ENCODE results near the gene RGPD6. TPM values are rescaled to one million over a fixed set of nuclear protein-coding genes. Genes with fewer than 3 reads are reported as not detected.
"Not testable (repeated sequence)": the region's sequence is repeated elsewhere in the genome, so short reads cannot be mapped to it uniquely, and the experiment has no call there.

RGPD6 gene
- total RNA-seq, 1 donor from 2014 or later, result 21.0 TPM

DNA sequence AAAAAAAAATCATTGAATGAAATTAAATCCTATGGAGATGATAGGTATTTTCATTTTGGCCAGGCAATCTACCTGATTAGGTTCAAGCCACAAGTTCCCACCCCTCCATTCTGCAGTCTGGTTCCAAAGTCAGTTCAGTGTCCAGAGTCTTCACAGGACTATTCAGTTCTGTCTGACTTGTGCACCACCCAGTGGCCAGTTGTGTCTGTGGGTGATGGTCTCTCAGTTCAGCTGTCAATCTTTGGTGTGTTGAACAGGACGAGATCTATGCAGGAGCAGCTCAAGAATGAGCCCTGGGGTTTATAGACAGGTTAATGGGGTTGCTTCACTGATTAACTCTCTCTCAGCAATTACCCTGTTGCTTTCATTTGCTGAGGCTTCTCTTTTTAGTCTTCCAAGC, 1.4 kb upstream of the RGPD6 start:
- not testable (repeated sequence) for H3K36me3 ChIP-seq (ENCODE audit: control insufficient read depth, insufficient read depth, low read length); DNase-seq (ENCODE audit: low read depth); H3K27me3 ChIP-seq (ENCODE audit: control insufficient read depth, insufficient read depth, low read length); H3K4me3 ChIP-seq (ENCODE audit: low read depth, low read length)

GRCh38 chr2:110499755-110500377, 77.2 kb downstream of the RGPD6 start:
- H3K27me3 ChIP-seq (ENCODE audit: control insufficient read depth, insufficient read depth, low read length); H3K36me3 ChIP-seq (ENCODE audit: control insufficient read depth, insufficient read depth, low read length); DNase-seq (ENCODE audit: low read depth); H3K4me3 ChIP-seq (ENCODE audit: low read depth, low read length): not testable (repeated sequence)

DNA sequence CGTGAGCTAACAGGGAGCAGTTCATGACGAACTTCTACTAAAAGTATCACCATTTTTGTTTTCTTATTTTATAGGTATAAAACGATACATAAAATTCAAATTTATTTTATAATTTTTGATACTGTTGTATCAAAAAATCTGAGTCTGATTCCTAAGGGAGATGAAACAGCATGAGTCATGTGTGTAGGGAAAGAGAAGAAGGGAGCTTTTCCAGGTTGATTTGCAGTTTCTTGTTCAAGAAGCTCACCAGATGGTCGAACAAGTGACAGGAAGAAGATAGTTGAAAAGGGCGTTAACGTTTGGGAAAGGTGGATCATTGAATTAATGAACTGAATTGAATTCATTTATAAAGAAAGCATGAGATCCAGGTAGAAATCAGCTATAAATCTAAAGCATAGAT, 81.0 kb downstream of the RGPD6 start:
- H3K4me3 ChIP-seq (ENCODE audit: low read depth, low read length); H3K27me3 ChIP-seq (ENCODE audit: control insufficient read depth, insufficient read depth, low read length); DNase-seq (ENCODE audit: low read depth); H3K36me3 ChIP-seq (ENCODE audit: control insufficient read depth, insufficient read depth, low read length): not testable (repeated sequence)

DNA sequence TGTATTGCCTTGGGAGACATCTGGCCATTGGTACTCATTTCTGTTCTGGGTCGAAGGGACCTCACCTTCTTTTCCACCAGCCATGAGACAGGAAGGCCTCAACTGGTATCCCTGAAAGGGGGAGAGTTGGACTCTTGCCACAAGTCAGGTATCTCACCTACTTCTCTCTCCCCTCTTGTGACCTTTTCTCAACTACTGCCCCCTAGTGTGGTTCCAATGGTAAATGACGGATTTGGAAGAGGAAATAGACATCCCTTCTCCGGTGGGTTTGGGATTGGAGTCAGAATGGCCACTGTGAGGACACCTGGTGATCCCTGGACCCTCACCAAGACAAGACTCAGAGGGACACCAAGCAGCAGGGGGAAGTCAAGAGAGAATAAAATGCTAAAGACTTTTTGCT, 82.5 kb downstream of the RGPD6 start:
- not testable (repeated sequence) for H3K4me3 ChIP-seq (ENCODE audit: low read depth, low read length); DNase-seq (ENCODE audit: low read depth); H3K36me3 ChIP-seq (ENCODE audit: control insufficient read depth, insufficient read depth, low read length); H3K27me3 ChIP-seq (ENCODE audit: control insufficient read depth, insufficient read depth, low read length)

DNA sequence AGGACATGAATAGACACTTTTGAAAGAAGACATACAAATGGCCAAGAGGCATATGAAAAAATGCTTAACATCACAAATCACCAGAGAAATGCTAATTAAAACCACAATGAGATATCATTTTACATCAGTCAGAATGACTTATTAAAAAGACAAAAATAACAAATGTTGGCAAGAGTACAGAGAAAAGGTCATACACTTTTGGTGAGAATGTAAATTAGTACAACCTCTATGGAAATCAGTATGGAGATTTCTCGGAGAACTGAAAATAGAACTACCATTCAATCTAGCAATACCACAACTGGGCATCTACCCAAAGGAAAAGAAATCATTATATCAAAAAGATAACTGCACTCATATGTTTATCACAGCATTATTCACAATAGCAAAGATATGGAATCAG, 88.0 kb downstream of the RGPD6 start:
- not testable (repeated sequence) for H3K27me3 ChIP-seq (ENCODE audit: control insufficient read depth, insufficient read depth, low read length); H3K4me3 ChIP-seq (ENCODE audit: low read depth, low read length); DNase-seq (ENCODE audit: low read depth); H3K36me3 ChIP-seq (ENCODE audit: control insufficient read depth, insufficient read depth, low read length)

DNA sequence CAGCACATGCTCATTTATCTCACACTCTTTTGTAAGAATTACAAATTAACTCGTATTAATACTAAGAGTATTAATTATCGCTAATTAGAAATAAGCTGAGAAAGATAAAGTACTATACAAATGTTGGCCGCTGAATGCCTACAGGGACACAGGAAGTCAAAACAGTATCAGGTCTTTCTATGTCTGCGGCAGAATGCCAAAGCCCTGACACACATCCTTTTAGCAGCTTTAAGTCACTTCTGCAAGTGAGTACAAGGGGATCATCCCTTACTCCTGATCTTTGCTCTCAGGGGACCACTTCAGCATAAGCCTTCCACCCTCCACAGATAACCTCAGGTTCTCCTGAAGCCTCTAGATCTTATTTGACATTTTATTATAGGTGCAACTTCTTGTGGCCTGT, 94.3 kb downstream of the RGPD6 start:
- H3K4me3 ChIP-seq (ENCODE audit: low read depth, low read length); DNase-seq (ENCODE audit: low read depth); H3K36me3 ChIP-seq (ENCODE audit: control insufficient read depth, insufficient read depth, low read length); H3K27me3 ChIP-seq (ENCODE audit: control insufficient read depth, insufficient read depth, low read length): not testable (repeated sequence)

- not testable (repeated sequence) for H3K27me3 ChIP-seq (ENCODE audit: control insufficient read depth, insufficient read depth, low read length); DNase-seq (ENCODE audit: low read depth); H3K4me3 ChIP-seq (ENCODE audit: low read depth, low read length); H3K36me3 ChIP-seq (ENCODE audit: control insufficient read depth, insufficient read depth, low read length)
Observed at GRCh38 chr2:110481200-110481599, 95.8 kb downstream of the RGPD6 start.

DNA sequence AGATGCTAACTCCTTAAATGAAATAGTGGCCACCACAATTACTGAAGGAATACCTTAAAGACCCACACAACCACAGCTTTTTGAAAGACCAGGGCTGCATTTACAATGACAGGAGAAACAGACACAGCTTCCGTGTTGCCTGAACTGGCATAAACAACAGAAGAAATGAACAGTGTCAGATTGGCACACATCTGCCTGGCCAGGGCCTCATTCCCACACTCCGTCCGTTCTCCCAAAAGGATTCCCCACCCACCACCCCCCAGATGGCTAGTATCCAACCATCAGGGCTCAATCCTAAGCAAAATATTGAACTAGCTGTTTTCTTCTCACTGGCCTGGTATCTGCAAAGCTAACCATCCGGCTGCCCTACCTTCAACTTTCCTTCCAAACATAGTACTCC, 96.9 kb downstream of the RGPD6 start:
- not testable (repeated sequence) for H3K4me3 ChIP-seq (ENCODE audit: low read depth, low read length); H3K36me3 ChIP-seq (ENCODE audit: control insufficient read depth, insufficient read depth, low read length); DNase-seq (ENCODE audit: low read depth); H3K27me3 ChIP-seq (ENCODE audit: control insufficient read depth, insufficient read depth, low read length)

DNA sequence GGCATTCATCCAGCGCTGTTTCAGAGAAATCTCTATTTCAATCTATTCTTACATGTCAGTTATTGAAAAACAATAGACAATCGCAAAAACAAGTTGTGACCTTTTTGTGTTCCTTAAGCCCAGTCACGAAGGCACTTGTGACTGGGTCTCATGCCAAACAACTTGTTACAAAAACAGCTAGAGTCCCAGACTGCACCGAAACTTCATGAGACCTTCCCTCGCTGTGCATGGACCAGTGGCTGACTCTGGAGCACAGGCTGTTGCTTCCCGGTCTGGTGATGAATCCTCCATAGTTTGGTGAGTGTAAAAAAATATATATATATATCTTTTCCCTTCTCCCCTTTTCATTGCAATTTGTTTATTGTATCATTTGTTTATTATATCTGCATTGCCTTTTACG, 99.7 kb downstream of the RGPD6 start:
- H3K4me3 ChIP-seq (ENCODE audit: low read depth, low read length); H3K27me3 ChIP-seq (ENCODE audit: control insufficient read depth, insufficient read depth, low read length); DNase-seq (ENCODE audit: low read depth); H3K36me3 ChIP-seq (ENCODE audit: control insufficient read depth, insufficient read depth, low read length): not testable (repeated sequence)

DNA sequence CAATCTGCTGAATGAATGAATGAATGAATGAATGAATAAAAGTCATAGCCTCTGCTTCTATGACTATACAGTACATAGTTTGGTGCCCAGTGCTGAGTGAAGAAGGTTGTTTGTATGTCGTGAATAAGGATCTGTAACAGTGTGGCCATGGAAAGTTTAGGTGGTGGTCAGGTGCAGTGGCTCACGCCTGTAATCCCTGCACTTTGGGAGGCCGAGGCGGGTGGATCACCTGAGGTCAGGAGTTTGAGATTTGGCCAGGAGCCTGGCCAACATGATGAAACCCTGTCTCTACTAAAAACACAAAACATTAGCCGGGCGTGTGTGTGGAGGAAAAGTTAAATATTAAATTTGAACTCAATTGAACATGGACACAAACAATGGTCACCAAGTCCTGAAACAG, 100.1 kb downstream of the RGPD6 start:
- not testable (repeated sequence) for H3K4me3 ChIP-seq (ENCODE audit: low read depth, low read length); H3K36me3 ChIP-seq (ENCODE audit: control insufficient read depth, insufficient read depth, low read length); H3K27me3 ChIP-seq (ENCODE audit: control insufficient read depth, insufficient read depth, low read length); DNase-seq (ENCODE audit: low read depth)

- DNase-seq (ENCODE audit: low read depth); H3K36me3 ChIP-seq (ENCODE audit: control insufficient read depth, insufficient read depth, low read length); H3K4me3 ChIP-seq (ENCODE audit: low read depth, low read length); H3K27me3 ChIP-seq (ENCODE audit: control insufficient read depth, insufficient read depth, low read length): not testable (repeated sequence)
Observed at GRCh38 chr2:110475627-110476359, 101.2 kb downstream of the RGPD6 start.

DNA sequence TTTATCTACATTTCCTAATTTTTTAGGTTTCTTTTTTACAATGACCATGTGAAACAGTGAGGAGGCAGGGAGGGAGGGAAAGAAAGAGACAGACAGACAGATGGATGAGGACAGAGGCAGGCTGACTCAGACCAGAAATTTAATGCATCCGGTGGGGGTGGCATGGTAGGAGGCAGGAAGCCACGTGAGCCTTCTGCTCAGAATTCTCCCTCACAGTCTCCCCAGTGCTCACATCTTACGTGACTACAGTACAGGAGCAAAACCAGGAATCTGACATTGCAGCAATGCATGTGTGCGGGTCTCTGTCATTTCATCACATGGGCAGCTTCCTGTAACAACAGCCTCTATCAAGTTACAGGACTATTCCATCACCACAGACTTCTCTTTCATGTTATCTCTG, 102.1 kb downstream of the RGPD6 start:
- not testable (repeated sequence) for DNase-seq (ENCODE audit: low read depth); H3K27me3 ChIP-seq (ENCODE audit: control insufficient read depth, insufficient read depth, low read length); H3K36me3 ChIP-seq (ENCODE audit: control insufficient read depth, insufficient read depth, low read length); H3K4me3 ChIP-seq (ENCODE audit: low read depth, low read length)

DNA sequence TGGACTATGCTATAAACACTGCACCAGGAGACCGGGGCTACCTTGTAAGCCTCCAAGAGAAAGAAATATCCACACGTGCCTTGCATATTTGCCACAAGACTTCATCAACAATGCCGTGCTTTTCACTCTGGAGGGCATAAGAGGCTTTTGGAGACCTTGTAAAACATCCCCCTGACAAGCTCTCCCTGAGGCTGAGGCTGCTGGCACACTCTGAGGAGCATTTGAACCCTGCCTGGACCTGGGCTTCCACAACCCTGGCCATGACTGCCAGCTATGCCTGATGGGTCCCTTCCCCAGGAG, 104.0 kb downstream of the RGPD6 start:
- not testable (repeated sequence) for H3K4me3 ChIP-seq (ENCODE audit: low read depth, low read length); H3K27me3 ChIP-seq (ENCODE audit: control insufficient read depth, insufficient read depth, low read length); DNase-seq (ENCODE audit: low read depth); H3K36me3 ChIP-seq (ENCODE audit: control insufficient read depth, insufficient read depth, low read length)

DNA sequence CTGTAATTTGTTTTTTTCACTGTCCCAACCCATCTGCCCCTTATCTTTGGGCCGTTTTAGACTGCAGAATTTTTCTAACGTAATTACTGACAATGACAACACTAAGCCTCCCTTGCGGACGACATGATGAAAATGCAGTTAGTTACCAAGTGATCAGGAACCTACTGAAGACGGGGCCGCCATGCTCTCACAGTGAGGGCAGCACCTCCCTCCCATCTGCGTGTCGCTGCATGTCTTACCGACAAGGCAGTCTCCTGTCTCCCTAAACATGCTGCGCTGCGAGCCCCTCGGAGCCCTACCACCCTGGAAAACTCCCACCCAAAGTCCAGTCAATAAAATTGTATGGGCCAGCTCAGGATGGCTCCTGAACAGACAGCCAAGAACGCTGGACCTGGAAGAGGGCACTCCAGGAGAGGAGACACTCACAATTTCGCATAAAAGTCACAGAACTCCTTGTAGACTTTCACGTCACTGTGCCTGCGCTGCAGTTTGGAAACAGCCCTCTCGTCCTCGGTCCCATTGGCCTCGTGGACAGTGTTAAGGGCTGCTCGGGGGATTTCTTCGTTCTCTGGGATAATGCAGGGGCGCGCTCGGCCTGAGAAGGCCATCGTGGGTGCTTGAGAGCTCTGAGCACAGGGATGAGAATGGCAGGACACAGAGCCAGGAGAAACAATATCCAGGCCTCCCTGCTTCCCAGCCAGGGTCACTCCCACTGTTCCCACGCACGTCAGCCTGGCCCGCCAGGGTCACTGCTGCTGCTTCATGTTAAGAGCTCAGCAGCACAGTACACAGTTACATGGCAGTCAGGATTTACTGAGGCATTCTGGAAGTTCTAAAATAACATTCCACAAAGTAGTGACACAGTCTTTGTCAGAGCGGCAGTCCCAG, 104.6 kb downstream of the RGPD6 start, which contains the start of gene LIMS4:
LIMS4 (minus strand) TSS at position 646 of the 888 bp plus-strand sequence; CDS start at position 608, 38 bp downstream.
- DNase-seq (ENCODE audit: low read depth); H3K4me3 ChIP-seq (ENCODE audit: low read depth, low read length); H3K36me3 ChIP-seq (ENCODE audit: control insufficient read depth, insufficient read depth, low read length); H3K27me3 ChIP-seq (ENCODE audit: control insufficient read depth, insufficient read depth, low read length): not testable (repeated sequence)

DNA sequence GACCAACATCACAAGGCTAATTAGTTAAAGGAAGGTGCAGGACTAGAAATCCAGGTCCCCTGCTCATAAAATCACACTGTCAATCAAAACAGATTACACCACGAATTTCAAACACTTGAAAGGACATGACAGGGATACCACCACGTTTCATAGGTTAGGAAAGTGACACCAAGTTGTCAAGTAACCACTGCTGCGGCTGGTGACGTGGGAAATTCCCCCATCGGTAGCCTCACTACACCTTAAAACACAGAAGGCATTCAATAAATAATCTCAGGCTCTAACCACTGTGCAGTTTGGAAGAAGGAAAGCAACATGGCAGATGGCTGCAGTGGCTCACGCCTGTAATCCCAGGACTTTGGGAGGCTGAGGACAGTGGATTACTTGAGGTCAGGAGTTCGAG, 108.1 kb downstream of the RGPD6 start:
- H3K4me3 ChIP-seq (ENCODE audit: low read depth, low read length), result not testable (repeated sequence)

More for the DNA sequence above, 108.1 kb downstream of the RGPD6 start:
- H3K27me3 ChIP-seq (ENCODE audit: control insufficient read depth, insufficient read depth, low read length); H3K36me3 ChIP-seq (ENCODE audit: control insufficient read depth, insufficient read depth, low read length); DNase-seq (ENCODE audit: low read depth): not testable (repeated sequence)

All from kidney epithelial cell (primary cell).